T-helper 22 cell (primary cell): ENCODE results near the gene CTBP1.
"Not testable (repeated sequence)": the region's sequence is repeated elsewhere in the genome, so short reads cannot be mapped to it uniquely, and the experiment has no call there.

Experiments used
- DNase-seq: peaks from one replicate; pipeline ENCODE4 v3.0.0-alpha.2; 2020; ENCODE audit warnings: low read depth

The CTBP1 gene

DNA sequence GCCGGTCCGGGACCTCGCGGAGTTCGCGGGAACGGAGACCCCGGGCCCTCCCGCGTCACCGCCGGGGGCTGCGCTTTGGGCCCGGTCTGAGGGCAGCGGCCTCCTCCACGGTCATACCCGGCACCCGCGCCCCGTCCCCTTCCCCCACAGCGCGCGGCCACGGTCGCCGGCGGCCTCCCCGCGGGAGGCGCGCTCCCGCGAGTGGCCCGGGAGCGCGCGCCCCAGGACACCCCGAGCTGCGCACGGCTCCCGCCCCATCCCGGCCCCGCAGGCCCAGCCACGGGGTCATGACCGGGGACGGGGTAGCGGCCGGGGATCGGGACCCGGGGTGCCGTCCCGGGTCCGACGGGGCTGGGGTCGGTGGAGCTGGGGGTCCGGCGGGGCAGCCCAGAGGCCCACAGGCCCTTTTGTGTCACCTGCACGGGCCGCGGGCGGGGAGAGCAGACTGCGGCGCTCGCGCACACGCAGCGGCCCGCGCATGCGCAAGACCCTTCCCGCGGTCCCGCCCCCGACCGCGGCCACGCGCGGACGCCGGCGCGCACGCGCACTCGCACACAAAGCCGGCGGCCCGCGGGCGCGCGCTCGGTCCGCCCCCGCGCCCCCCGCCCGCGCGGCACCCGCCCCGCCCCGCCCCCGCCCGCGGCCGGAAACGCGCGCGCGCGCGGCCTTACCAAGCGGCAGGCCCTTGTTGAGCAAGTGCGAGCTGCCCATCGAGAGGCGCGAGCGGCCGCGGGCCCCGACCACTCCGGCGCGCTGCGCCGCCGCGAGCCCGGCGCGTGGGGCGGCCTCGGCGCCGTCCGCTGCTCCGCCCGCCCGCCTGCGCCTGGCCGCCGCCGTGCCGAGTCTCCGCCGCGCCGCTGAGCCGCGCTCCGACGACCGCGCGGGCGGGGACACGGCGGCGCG, at the start of gene CTBP1:
Gene CTBP1, minus strand, starts transcription at position 886 of the 903 bp plus-strand sequence. CDS start 7,799 bp downstream, outside the sequence.
- peak; percentile 70 for DNase-seq

DNA sequence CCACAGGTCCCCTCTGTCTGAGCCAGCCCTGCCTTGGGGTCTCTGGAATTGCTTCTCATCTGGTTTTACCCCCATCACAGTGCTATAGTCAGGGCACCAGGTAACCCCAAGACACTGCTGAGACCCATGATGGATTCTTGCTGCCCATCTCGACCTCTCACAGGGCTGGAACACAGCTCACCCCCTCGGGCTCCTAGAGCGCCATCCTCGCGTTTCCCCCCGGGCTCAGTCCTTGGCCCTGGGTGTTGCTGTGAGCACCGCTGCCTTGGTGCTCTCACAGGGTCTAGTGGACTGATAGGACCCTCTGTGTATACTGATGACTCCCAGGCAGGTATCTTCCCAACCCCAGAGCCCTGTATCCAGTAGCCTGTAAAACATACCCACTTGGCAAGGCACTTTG, 49.5 kb upstream of the CTBP1 start:
- no peak for DNase-seq

DNA sequence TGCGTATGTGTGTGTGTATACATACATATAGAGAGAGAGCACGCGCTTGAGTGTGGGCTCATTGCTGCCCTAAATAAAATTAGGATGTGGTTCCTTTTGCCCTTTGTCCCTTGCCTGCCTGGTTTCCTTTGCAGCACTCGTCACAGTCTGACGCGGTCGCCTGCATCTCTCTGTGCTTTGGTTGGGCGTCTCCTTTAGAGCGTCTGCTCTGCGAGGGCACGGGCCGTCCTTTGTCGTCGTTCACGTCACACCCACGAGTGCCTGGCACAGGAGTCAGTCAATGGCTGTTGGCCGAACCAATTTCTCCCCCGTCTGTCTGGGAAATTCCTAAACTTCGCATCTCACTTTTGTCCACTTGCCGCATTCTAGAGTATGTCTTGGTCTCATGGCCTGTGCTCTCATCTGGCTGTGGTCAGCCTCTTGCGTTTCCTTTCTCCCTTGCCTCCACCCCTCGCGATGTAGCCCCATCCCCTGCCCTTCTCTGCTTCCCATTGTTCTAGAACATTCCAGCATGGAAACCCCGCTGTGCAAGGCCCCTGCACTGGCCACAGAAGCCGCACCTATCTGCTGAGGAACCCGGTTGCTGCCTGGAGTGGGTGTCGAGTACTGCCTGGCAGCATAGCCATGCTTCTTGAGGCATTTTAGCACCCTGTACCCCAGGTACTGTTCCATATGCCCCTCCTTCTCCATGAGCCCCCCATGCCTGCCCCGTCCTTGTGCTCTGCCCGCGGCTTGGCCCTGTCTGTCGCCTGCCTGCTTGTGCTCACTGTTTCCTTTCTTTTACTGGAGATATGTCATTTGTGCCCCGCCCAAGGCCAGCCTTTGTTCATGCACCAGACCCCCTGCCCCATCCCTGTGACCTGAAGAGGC, 48.8 kb upstream of the CTBP1 start:
- peak; percentile 39 for DNase-seq

DNA sequence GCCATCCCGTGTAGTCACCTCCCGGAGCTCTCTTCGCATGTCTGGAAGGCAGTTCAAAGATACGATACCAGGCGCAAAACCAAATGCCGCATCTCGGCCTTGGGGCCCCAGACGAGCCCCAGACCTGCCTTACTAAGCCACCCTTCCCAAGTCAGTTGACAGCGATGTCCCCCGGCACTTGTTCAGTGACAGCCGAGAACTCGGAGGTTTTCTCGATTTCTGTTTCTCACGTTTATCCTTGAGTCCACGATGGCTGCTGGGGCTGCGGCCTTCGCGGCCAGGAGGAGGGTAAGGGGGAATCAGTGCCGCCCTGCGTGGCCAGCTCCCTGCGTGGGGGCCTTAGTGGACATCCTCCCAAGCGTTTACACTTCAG, 48.1 kb upstream of the CTBP1 start:
- no peak for DNase-seq

DNA sequence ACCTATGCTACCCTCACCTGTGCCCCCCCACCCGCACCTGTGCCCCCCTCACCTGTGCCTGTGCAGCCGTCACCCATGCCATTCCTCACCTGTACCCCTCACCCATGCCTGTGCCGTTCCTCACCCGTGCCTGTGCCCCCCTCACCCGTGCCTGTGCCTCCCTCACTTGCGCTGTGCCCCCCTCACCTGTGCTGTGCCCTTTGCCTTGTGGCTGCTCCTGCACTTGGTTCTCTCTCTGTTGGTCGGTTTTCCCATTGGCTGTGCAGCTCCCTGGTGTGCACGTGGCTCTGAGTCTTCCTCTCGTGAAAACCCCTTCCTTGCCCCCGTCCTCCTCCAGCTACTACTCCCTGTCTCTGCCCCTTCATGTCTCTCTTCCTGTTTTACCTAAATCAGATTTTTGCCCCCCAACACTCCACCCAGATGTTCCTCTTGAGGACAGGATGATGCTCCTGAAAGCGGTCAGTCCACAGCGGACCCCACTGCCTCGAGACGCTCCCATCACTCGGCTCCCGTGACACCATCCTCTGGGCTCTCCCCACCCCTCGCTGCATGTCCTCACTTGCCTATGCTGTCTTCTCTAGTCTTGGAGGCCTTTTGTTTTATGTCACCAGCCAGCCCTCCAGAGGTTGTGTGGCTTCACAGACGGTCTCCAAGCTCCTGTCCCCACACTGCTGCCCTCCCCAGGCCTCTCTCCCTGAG, 47.5 kb upstream of the CTBP1 start:
- no peak for DNase-seq

DNA sequence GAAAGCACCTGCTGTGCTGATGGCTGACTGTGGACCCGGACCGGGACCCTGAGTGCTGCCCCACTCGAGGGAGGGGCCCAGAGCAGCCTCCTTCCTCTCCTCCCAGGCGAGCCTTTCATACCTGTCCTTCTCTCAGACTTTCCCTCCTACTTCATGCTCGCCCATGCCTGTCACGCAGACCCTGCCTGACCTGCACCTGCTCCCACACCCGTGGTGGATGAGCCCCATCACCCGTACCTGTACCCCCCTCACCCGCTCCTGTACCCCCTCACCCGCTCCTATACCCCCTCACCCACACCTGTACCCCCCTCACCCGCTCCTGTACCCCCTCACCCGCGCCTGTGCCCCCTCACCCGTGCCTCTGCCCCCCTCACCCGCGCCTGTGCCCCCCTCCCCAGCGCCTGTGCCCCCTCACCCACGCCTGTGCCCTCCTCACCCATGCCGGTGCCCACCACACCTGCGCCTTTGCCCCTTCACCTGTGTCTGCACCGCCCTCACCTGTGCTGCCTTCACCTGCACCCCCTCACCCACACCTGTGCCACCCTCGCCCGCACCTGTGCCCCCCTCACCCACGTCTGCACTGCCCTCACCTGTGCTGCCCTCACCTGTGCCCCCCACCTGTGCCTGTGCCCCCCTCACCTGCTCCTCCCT, 46.6 kb upstream of the CTBP1 start:
- DNase-seq: no peak

DNA sequence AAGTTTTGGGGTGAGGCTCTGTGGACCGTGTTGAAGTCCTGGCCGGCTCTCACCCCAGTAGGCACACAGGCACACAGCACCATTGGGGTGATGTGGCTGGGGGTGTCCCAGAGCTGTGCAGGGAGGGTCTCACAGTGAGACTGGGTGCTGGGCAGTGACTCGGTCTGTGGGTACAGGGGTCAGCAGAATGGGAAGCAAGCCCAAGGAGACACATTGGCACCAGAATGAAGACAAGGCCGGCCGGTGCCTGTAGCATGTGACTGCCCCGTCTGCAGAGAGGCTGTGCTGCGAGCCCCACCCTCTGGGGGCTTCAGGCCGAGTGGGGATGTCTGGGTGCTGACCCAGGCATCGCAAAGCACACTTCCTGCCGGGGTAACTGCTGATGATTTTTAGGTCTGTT, 46.0 kb upstream of the CTBP1 start:
- no peak for DNase-seq

DNA sequence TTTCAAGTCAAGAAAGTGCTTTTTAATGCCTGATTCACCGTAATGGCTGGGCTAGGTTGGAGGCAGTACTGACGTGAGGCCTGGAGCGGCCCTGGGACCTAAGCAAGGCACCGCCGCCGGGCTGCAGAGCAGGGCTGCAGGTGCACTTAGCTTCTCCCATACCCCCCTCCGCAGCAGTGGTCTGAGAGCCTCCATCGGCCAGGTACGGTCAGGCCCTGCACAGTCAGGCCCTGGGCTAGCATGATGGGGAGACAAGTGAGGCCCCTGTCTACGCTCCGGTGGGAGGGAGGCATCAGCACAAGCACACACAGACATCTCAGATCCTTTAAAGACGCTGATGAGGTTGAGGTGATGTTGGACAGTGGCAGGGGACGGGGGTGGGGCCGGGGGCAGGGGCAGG, 45.5 kb upstream of the CTBP1 start:
- DNase-seq: no peak

DNA sequence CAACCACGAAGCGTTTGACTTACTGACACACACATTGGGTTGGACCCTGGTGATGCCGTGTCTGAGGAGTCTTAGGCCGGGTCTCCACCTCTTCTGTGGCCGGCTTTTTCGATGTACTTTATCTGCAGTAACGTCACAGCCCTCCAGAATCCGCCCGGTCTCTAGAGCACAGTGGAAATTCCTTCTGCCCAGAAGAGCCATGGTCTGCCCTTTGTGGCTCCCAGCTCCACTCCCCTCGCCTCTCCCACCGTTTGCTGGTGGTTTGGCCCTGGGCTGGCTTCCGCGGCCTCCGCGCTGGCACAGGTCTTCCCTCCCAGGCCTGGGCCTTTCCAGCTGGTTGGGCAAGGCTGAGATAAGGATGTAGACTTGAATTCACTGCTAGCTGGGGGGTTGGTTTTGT, 45.1 kb upstream of the CTBP1 start:
- DNase-seq: no peak

DNA sequence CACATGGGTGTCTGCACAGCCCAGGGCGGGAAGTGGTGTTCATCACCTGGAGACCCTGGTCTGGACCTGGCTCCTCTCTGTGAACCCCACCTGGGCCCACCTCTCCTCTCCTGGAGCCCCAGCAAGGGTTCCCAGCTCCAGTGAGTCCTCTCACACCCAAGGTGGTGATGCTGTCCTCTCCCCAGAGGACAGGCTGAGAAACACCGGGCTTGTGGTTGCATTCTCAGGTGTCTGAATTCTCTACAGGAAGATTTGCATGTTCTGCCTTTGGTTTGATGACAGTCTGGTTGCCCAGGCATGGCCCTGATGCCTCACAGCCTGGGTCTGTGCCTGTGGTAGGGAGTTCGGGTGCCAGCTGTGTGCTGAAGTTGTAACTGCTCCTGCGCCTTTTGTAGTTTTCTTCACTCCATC, 44.6 kb upstream of the CTBP1 start:
- DNase-seq: no peak

DNA sequence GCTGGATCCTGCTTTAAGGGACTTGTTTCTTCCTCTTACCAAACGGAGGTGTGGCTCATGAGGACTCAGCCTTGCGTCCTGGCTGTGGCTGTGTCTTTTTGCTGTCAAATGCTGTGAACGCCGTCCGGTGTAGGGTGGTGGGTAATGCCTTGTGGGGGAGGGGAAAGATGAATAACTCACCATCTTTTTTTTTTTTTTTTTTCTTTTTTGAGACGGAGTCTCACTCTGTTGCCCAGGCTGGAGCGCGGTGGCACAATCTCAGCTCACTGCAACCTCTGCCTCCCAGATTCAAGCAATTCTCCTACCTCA, 43.7 kb upstream of the CTBP1 start:
- not testable (repeated sequence) for DNase-seq

DNA sequence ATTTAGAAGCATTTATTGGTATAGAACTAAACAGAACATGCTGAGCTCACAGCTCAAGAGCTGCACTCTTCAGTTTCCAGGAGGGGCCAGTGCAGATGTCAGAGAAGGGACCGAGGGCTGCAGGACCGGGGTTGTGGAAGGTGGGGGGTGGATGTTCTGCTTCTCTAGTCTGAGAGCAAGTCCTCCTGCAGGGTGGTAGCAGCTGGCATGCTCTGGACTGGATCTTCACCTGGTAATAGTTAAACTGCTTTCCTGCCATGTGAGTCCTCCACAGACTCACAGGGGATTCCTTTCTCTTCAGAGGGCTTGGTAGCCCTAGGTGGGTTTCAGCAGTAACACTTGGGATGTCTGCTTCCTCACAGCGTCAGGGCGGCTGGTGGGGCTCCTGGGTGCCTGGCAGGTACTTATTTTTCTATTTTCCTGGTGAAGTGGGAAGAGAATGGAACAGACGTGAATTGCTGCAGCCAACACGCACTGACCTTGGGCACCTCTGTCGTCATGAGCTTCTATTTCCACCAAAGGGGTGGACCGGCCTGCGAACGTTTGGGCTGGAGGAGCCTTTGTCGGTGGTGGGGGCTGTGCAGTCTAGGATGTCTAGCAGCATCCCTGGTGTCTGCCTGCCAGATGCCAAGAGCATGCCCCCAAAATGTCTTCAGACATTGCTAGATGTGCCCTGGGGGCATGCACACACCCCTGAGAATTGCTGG, 43.2 kb upstream of the CTBP1 start:
- DNase-seq: no peak

DNA sequence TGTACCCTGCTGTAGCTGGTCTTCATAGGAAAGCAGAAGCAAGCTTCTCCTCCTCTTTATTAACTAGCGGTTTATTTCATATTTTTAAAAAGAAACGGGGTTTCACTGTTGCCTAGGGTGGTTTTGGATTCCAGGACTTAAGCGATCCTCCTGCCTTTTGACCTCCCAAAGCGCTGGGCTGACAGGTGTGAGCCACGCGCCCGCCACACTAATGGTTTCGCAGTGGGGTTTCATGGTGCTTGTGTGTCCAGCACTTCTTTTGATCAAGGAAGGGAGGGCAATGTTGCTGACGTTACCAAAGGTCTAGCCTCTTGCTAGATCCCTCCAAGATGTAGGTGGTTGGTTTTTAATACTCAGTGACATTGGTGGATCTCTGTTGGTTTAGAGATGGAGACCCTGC, 42.2 kb upstream of the CTBP1 start:
- DNase-seq: no peak

DNA sequence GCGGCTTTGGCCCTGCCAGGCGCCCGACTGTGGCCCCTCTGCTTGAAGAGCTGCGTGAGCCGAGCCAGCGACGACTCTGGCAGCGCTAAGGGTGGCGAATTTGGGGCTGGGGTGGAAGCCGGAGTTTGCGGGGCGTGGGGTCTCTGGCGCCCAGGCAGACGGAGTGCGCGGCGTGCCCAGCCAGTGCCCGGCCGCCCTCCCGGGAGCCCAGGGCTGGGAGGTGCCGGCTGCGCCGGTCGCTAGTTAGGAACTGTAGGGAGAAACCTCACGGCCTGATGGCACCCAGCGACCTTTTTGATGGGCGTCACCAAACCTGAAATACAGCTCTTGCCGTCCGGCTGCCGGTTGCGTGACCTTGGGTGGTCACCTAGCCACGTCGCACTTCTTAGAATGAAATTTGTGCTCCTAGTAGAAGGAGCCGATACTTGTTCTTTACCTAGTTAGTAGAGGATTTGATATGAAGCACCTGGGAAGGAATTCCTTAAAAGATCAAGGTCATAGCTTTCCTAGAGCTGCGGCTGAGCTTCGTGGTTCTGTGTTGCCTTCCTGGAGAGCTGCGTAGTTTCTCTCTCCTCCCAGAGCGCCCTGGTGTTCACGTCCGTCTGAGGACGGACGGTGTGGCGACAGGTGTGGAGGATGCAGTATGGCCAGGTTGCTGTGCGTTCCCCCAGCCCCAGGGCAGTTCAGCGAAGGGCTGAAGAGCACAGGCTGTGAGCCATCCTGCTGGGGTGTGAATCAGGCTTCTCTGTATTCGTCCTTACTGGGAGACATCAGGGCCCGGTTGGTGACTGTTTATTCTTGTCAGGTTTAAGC, 41.4 kb upstream of the CTBP1 start:
- DNase-seq: no peak

DNA sequence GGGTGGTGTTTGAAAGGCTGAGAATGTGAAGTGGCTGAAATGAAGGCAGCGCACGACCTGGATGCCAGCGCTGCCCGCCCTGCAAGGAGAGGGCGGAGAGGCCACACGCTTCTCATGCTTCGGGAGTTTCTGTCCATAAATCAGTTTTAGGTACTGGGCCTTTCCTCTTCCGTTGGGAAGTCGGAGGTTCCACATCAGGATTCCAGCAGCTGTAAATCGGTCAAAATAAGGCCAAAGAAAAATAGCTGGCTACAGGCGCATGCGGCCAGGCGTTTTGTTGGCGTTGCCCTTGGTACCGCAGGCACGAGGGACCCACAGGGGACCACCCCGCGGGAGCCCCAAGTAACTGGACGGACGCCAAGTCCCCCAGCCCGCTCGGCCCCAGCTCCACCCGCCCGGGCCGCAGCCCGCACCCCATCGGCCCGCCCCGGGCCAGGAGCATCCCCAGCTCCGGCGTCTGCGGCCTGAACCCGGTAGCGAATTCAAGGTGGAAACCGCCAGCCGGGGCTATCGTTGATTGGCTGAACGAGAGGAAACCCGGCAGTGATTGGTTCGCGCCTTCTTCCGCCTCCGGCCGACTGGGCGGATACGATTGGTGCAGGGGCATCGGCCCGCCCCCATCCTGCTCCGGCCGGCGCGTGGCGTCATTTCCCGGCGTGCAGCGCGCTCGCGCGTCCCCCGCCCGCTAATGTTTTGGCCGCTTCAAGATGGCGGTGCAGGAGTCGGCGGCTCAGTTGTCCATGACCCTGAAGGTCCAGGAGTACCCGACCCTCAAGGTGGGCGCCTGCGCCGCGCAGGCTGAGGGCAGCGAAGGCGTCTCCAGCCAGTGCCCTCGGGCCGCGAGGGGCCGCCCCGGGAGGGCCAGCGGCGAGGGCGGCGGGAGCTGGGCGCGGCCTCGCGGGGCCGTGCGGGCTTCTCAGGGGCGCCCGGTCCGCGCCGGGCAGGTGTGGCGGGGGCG, 40.6 kb upstream of the CTBP1 start, which contains the start of gene MAEA:
Gene MAEA, plus strand, starts transcription at position 685 of the 958 bp plus-strand sequence. Its CDS starts 23 bp downstream, at position 708.
- DNase-seq: peak; percentile 94

DNA sequence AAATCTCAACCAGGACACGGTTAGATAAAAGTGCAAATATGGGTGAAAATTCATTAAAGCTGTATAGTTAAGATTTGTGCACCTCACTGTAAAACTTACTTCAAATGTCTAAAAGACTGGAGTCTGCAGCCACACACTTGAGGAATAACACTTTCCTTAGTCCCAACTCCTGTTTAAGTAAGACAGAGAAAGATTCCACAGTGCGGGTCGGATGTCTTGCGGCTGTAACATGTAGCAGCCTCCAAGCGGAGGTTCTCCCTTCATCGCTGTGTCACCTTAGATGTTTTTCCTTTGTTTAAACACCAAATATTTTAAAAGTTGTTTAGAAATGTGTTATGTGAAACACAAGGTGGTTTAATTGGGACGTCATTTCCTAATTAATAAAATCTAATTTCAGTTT, 39.9 kb upstream of the CTBP1 start:
- no peak for DNase-seq

DNA sequence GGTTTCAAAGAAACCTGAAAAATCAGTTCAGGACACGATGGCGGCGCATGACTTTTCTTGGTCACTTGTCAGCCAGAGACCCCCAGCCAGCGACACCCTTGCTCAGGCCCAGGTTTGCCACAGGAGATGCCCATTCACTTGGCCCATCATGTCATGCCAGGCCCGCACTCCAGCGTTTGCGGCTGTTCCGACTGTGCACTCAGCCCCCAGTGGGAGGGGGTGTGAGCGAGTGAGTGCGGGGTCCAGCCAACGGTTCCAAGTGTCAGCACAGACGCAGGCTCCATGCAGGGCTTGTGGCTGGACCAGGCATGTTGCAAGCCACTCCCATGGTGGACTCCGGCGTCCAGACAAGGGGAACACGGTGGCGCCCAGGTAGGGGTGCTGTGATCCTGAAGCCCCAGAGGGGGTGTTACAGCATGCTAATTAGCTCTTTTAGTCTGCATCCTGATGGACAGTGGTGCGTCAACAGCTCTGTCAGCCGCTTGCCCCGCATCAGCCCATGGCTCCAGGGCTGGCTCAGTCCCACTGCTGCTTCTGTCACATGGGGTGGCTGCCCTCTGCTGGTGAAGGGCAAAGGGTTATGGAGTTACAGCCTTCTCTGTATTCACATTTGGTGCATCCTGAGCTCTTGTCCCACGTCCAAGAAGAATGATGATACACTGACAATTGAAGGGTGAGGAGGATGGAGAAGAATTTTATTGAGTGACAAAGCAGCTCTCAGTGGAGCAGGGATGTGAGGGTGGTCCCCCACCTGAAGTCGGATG, 37.0 kb upstream of the CTBP1 start:
- DNase-seq: no peak

DNA sequence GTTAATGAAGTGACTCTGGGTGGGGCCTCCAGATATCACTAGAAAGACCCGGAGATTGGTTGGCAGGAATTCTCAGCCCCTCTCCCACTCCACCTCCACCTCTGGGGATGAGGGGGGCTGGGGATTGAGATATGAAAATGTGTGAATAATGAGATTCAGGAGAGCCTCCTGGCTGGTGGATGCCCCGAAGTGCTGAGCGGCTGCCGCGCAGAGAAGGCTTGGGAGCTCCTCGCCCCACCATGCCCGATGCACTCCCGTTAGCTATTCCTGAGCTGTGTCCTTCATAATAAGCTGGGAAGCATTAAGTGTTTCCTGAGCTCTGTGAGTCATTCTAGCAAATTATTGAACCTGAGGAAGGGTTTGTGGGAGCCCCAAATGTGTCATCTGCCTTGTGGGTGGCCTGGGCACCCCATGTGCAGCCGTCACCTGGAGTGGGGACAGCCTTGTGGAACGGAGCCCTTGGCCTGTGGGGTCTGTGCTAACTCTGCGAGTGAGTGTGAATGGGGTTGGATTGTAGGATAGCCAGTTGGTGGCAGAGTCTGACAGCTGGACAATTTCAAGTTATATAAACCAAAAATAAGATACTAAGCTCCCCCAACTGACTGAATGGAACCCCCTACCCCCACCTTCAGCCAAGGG, 36.3 kb upstream of the CTBP1 start:
- no peak for DNase-seq
